Activated naive CD8-positive, alpha-beta T cell treated with anti-CD3 and anti-CD28 coated beads, Interleukin-2, amount 10 ng/mL, durations not matched to agents 7 days and 5 days (primary cell): ENCODE measurements around the gene CFAP157. TPM values are rescaled to one million over a fixed set of nuclear protein-coding genes. Genes with fewer than 3 reads are reported as not detected.
A peak's percentile ranks its signal among the peaks of the same experiment; 100 is the strongest.

Experiments
- ATAC-seq: fragments of 150-1000 bp; cut with Tn5 transposase; one replicate; pipeline ENCODE4 v1.10.0; 2021; ENCODE audit warnings: low read depth, moderate library complexity
- POLR2A ChIA-PET: fragments of 350-600 bp; sonication (Branson Sonifier 250); formaldehyde crosslinking; loops from one replicate; lab custom pipeline; 2021; ENCODE audit warnings: antibody characterized with exemption; lab: Charles Lee
- DNase-seq: peaks from one replicate; pipeline ENCODE4 v3.0.0; 2021
- H3K27ac Mint-ChIP-seq: one replicate; pipeline ENCODE4 v1.8.0; 2022; ENCODE audit warnings: mild to moderate bottlenecking, mixed read lengths
- H3K27me3 Mint-ChIP-seq: one replicate; pipeline ENCODE4 v1.8.0; 2022; ENCODE audit warnings: mild to moderate bottlenecking, moderate library complexity, mixed read lengths
- H3K36me3 Mint-ChIP-seq: one replicate; pipeline ENCODE4 v1.8.0; 2021; ENCODE audit warnings: mild to moderate bottlenecking, mixed read lengths
- H3K4me1 Mint-ChIP-seq: one replicate; pipeline ENCODE4 v1.8.0; 2021; ENCODE audit warnings: mixed read lengths
- H3K4me3 Mint-ChIP-seq: one replicate; pipeline ENCODE4 v1.8.0; 2022; ENCODE audit warnings: mild to moderate bottlenecking, moderate library complexity, mixed read lengths
- H3K9me3 Mint-ChIP-seq: one replicate; pipeline ENCODE4 v1.8.0; 2021; ENCODE audit warnings: mixed read lengths
- total RNA-seq, 2 experiments: library from RNA; stranded (reverse); gene quantifications; one replicate each; pipeline ENCODE4 v1.2.3, GENCODE V29; 2021

The CFAP157 gene
- total RNA-seq, 2 experiments from 2014 or later, result 0.23 TPM; not detected in 1

DNA sequence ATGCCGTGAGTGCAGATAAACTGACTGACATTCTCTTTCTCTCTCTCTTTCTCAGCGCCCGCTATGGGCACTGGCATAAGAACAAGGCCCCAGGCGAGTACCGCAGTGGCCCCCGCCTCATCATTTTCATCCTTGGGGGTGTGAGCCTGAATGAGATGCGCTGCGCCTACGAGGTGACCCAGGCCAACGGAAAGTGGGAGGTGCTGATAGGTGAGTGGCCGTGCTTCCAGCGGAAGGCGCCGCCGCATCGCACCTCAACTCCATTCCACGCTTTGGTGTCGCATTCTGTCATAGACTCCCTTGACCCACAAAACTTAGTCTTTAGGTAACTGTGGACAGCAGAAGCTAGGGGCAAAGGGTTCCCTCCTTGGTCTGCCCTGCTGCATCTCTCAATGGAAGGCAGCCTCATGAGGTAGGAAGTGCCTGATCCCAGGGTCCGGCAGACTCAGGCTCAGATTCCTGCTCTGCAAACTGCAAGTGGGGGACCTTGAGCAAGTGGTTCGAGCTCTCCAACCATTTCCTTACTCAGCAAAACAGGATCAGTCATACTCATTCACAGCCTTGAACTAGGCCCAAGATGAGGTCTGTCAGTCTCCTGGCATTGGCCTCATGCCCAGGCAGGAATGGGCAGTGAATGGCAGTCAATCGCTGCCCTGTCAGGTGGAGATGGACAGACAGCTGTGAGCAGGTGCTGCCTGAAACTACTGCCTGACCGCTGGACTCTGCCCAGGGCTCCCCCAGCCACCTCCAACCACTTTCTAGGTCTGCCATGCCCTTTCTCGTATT, 24.2 kb upstream of the CFAP157 start:
- no peaks in the 10 kb centered on the region for H3K27me3 Mint-ChIP-seq
- no peak for ATAC-seq
- H3K4me3 Mint-ChIP-seq, result no peak overlapping the region

DNA sequence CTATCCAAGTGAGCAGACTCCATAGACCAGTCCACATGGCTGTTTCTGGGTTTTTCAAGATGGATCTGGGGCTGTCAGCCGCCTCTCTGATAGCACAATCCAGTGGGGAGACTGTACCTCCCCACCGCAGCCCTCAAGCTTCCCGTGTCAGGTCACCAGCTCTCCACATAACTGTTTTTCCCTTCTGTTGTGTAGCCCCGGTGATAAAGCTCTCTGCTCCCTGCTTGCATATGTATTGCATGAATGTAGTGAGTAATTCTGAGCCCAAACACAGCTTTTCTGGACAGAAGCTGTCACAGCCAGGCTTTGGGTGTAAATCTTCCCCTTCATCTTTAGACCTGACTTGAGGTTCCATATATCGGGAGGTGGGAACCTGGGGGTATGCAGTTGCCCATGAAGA, 23.1 kb upstream of the CFAP157 start:
- POLR2A ChIA-PET, result interaction anchor here (0.7 kb wide), 1 partner anchor 17 kb away, joined by 3 read pairs; no protein-coding TSS in a partner anchor
- Mint-ChIP-seq H3K4me1 (no peaks in the 10 kb centered on the region), H3K27me3 (no peaks in the 10 kb centered on the region), H3K4me3 (no peak overlapping the region), H3K36me3 (peaks cover 2% of the 10 kb centered on the region), H3K9me3 (no peaks in the 10 kb centered on the region), H3K27ac (no peak overlapping the region)
- DNase-seq (no peak), ATAC-seq (no peak)

More for the DNA sequence above, 24.2 kb upstream of the CFAP157 start:
- H3K4me1 Mint-ChIP-seq, result no peaks in the 10 kb centered on the region
- no peak for DNase-seq
- no peak overlapping the region for H3K27ac Mint-ChIP-seq
- no peaks in the 10 kb centered on the region for H3K9me3 Mint-ChIP-seq
- H3K36me3 Mint-ChIP-seq, result peaks cover 2% of the 10 kb centered on the region
- POLR2A ChIA-PET, result no interaction called here

DNA sequence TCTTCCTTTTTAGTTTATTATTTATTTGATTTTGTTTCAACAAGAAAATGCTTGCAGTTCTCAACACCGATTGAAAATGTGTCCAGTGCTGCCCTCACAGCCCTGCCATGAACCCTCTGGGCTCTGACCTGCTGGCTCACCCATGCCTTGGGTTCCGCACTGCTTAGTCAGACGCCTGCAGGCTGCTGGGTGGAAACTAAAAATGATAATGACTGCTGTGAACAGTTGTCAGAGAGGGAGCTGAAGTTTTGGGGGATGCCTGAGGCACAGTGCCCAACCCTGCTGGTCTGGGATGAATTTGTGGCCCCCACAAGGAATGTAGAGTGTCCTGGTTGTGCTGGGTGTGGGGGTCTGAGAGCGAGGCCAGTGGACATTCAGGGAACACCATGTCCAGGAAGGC, 22.2 kb upstream of the CFAP157 start:
- Mint-ChIP-seq H3K4me1 (no peaks in the 10 kb centered on the region), H3K27me3 (no peaks in the 10 kb centered on the region), H3K4me3 (no peak overlapping the region), H3K27ac (no peak overlapping the region), H3K9me3 (no peaks in the 10 kb centered on the region), H3K36me3 (no peaks in the 10 kb centered on the region)
- ATAC-seq, result no peak
- no peak for DNase-seq
- POLR2A ChIA-PET, result no interaction called here

DNA sequence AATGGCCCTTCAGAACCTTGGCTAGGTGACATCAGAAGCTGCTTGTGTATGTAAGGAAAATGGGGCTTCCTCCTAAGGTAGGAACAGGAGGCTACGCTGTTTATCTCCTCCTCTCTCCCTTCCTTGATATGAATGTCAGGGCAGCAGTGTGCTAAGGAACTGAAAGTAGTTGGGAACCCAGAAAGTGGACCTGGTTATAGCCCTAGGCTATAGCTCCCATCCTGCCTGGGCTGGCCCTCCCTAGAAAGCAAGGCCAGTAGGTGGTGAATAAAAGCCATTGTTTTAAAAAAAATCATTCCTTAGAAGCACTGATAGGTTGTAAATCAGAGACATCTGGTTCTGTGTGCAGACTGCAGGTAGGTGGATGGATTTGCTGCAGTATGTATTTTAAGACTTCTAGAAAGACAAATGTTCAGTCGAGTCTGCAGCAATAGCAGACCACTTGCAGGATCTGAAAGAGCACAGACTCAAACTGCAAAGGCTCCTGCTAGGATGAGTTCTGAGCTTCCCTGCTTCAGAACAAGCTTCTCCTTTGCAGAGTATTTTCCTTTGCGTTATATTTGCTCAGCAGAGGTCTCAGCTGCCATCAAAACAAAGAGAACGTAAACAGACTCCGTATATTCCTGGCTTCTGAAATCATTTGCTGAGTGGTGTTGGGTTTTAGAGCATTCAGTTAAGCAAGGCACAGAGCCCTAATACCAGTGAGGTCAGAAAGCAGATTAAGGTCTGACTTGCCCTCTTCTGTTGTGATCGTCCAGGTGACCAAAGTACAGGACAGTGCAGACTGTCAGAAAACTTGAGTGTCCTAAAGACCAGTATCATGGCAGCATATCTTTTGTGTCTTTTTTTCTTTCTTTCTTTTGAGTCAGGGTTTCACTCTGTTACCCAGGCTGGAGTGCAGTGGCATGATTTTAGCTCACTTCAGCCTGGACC, 20.1 kb upstream of the CFAP157 start:
- H3K4me1 Mint-ChIP-seq, result no peaks in the 10 kb centered on the region
- ATAC-seq (no peak), DNase-seq (no peak)
- no peak overlapping the region for H3K27ac Mint-ChIP-seq
- no peaks in the 10 kb centered on the region for H3K9me3 Mint-ChIP-seq
- H3K4me3 Mint-ChIP-seq, result no peak overlapping the region
- POLR2A ChIA-PET, result no interaction called here
- no peaks in the 10 kb centered on the region for H3K36me3 Mint-ChIP-seq
- peaks cover 2% of the 10 kb centered on the region for H3K27me3 Mint-ChIP-seq

DNA sequence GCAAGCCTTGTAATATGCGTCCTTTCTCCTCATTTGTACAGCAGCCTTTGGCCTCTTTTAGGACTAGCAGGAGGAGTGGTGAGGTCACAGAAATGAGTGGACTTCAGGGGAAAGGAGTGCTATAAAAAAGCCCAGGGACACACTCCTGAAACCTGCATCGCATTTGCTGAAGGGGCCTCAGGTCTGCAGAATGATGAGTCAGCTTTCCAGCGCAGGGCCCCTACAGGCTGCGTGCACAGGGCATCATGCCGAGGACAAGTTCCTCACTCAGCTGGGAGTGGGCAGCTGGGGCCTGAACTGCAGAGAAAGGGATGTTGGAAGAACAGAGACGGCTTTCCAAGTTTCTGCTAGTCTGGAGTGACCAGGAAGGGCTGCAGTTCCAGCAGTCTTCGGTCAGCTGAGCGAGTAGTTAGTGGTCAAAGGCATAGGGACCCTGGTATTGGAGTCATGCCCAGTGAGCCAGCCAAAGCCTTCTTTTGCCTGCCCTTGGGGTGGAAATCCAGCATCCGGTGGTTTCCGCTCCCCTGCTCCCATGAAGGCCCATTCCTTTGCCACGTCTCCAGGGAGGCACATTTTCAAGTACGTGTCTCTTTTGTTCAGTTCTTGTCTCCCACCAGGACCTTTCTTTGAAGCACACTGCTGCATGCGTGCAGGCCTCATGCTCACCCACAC, 17.3 kb upstream of the CFAP157 start:
- DNase-seq (no peak), ATAC-seq (no peak)
- Mint-ChIP-seq H3K27ac (no peak overlapping the region), H3K27me3 (peaks cover 2% of the 10 kb centered on the region), H3K4me3 (no peak overlapping the region), H3K9me3 (no peaks in the 10 kb centered on the region), H3K36me3 (no peaks in the 10 kb centered on the region), H3K4me1 (no peaks in the 10 kb centered on the region)
- POLR2A ChIA-PET, result no interaction called here

DNA sequence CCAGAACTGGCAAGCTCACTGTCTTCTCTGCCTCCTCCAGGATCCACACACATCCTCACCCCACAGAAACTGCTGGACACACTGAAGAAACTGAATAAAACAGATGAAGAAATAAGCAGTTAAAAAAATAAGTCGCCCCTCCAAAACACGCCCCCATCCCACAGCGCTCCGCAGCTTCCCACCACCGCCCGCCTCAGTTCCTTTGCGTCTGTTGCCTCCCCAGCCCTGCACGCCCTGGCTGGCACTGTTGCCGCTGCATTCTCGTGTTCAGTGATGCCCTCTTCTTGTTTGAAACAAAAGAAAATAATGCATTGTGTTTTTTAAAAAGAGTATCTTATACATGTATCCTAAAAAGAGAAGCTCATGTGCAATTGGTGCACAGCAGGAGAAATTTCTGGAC, 16.1 kb upstream of the CFAP157 start:
- Mint-ChIP-seq H3K9me3 (no peaks in the 10 kb centered on the region), H3K4me3 (no peak overlapping the region), H3K36me3 (no peaks in the 10 kb centered on the region), H3K27me3 (peaks cover 2% of the 10 kb centered on the region), H3K4me1 (no peaks in the 10 kb centered on the region), H3K27ac (no peak overlapping the region)
- no peak for DNase-seq
- POLR2A ChIA-PET, result no interaction called here
- ATAC-seq, result no peak

DNA sequence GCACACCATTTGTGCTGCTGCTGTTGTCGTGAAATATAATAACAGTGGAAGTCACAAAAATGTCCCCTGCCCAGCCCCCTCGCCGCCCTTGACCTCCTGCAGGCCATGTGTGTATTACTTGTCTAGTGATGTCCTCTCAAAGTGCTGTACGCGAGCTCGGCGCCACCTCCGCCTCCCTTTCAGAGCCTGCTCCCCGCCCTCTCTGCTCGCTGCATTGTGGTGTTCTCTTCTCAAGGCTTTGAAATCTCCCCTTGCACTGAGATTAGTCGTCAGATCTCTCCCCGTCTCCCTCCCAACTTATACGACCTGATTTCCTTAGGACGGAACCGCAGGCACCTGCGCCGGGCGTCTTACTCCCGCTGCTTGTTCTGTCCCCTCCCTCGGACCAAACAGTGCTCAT, 14.7 kb upstream of the CFAP157 start:
- ATAC-seq, result no peak
- POLR2A ChIA-PET, result interaction anchor here (0.7 kb wide), 1 partner anchor 225 kb away, joined by 4 read pairs; the partner anchor contains the start of gene ST6GALNAC4
- H3K27me3 Mint-ChIP-seq, result peaks cover 2% of the 10 kb centered on the region
- no peaks in the 10 kb centered on the region for H3K9me3 Mint-ChIP-seq
- H3K4me3 Mint-ChIP-seq, result no peak overlapping the region
- no peaks in the 10 kb centered on the region for H3K36me3 Mint-ChIP-seq
- no peak overlapping the region for H3K27ac Mint-ChIP-seq
- DNase-seq, result no peak
- no peaks in the 10 kb centered on the region for H3K4me1 Mint-ChIP-seq

DNA sequence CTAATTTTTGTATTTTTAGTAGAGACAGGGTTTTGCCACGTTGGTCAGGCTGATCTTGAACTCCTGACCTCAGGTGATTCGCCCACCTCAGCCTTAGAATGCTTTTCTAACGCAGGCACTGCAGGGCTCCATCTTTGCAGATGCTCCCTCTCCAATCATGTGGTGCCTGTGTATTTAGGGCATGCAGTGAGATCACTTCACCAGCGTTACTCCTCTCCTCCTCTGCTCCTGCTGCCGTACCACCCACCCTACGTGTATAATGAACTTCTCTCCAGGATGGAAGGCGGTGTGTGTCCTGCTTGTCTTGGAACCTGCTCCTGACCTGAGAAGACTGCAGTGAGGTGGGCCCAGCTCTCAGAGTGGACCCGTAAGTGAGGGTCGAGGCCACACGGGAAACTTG, 13.6 kb upstream of the CFAP157 start:
- POLR2A ChIA-PET, result no interaction called here
- DNase-seq, result no peak

DNA sequence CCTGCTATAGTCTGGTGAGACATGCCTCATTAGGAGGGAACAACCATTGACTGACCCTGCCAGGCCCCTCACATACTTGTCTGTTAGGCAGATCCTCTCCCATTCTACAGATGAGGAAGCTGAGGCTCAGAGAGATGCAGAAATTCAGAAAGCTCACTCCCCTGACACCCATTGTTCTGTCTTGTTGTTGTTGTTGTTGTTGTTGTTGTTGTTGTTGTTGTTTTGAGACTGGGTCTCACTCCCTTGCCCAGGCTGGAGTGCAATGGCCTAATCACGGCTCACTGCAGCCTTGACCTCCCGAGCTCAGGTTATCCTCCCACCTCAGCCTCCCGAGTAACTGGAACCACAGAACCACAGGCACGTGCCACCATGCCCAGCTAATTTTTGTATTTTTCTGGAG, 13.1 kb upstream of the CFAP157 start:
- no peak for ATAC-seq
- Mint-ChIP-seq H3K36me3 (no peaks in the 10 kb centered on the region), H3K9me3 (no peaks in the 10 kb centered on the region), H3K27me3 (peaks cover 2% of the 10 kb centered on the region), H3K4me3 (no peak overlapping the region), H3K27ac (no peak overlapping the region), H3K4me1 (no peaks in the 10 kb centered on the region)
- no peak for DNase-seq
- POLR2A ChIA-PET, result no interaction called here

More for the DNA sequence above, 13.6 kb upstream of the CFAP157 start:
- Mint-ChIP-seq H3K9me3 (no peaks in the 10 kb centered on the region), H3K36me3 (no peaks in the 10 kb centered on the region), H3K27ac (no peak overlapping the region), H3K4me1 (no peaks in the 10 kb centered on the region), H3K27me3 (peaks cover 2% of the 10 kb centered on the region), H3K4me3 (no peak overlapping the region)
- ATAC-seq, result no peak

DNA sequence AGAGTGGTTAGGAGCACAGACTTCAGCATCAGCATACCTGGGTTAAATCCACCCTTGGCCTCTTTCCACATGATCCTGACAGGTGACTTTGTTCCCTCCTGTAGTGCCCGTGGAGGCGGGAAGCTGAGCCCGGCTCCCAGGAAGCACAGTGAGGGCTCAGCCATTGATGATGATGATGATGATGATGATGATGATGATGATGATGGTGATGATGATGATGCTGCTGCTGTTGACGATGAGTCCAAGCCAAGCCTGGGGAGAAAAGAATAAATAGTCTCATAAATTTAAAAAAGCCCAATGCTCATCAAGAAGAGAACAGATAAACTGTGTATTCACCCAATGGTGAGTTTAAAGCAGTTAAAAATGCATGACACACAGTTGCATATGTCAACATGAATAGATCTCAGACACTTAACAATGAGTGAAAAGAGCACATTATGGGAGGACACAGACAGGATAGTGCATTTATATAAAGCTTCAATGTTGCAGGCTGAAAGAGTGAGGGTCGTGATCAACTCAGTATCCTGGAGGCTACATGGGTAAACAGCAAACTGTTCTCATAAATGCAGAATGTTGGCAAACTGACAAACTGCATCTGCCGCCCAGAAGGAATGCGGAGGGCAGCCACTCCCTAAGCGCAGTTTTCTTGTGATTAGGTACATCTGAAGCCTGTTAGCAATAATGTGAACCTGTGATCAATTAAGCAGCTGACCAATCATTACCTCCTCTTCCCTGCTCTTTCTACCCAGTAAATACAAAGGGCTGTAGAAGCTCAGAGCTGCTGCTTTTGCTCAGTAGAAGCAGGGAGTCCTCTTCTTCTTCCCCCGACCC, 11.7 kb upstream of the CFAP157 start:
- no peaks in the 10 kb centered on the region for H3K36me3 Mint-ChIP-seq
- no peaks in the 10 kb centered on the region for H3K9me3 Mint-ChIP-seq
- no peak overlapping the region for H3K27ac Mint-ChIP-seq
- H3K27me3 Mint-ChIP-seq, result peaks cover 2% of the 10 kb centered on the region
- no peak overlapping the region for H3K4me3 Mint-ChIP-seq
- POLR2A ChIA-PET, result no interaction called here
- peaks cover 8% of the 10 kb centered on the region for H3K4me1 Mint-ChIP-seq
- DNase-seq (no peak), ATAC-seq (no peak)

DNA sequence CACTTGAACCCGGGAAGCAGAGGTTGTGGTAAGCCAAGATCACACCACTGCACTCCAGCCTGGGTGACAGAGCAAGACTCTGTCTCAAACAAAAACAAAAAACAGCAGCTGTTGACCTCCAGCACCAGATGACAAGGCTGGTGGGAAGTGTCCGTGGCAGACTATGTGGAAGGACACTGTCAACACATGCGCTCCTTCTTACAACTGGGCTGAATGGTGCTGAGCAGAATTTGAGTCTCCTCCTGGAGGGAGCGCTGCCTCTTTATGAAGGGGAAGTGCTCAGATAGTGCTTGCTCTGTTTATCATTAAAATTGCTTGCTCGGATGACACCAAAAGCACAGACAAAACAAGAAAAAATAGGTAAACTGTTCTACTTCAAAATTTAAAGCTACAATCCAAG, 9.2 kb upstream of the CFAP157 start:
- Mint-ChIP-seq H3K27ac (no peak overlapping the region), H3K27me3 (no peaks in the 10 kb centered on the region), H3K9me3 (no peaks in the 10 kb centered on the region), H3K36me3 (no peaks in the 10 kb centered on the region), H3K4me3 (no peak overlapping the region), H3K4me1 (peaks cover 11% of the 10 kb centered on the region)
- no peak for ATAC-seq
- POLR2A ChIA-PET, result no interaction called here
- DNase-seq, result no peak

DNA sequence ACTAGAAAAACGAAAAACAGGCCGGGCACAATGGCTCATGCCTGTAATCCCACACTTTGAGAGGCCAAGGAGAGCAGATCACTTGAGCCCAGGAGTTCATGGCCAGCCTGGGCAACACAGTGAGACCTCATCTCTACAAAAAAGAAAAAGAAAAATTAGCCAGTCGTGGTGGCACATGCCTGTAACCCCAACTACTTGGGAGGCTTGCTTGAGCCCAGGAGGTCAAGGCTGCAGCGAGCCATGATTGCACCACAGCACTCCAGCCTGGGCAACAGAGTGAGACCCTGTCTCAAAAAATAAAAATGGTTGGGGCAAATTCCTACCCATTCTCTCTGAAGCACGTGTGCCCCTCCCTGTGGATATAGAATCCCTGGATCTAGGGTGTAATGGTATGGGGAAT, 8.4 kb upstream of the CFAP157 start:
- peaks cover 12% of the 10 kb centered on the region for H3K4me1 Mint-ChIP-seq
- H3K36me3 Mint-ChIP-seq, result no peaks in the 10 kb centered on the region
- no peak overlapping the region for H3K27ac Mint-ChIP-seq
- DNase-seq (no peak), ATAC-seq (no peak)
- H3K27me3 Mint-ChIP-seq, result no peaks in the 10 kb centered on the region
- no peaks in the 10 kb centered on the region for H3K9me3 Mint-ChIP-seq
- POLR2A ChIA-PET, result no interaction called here
- H3K4me3 Mint-ChIP-seq, result peak overlapping the region; percentile 22
